Ishikawa (cell line): Measurements from ENCODE around the gene CBR1.

ENCODE experiments used
- CEBPB ChIP-seq: IDR thresholded peaks from 2 replicates; pipeline ENCODE4 v1.6.1; 2012
- CREB1 ChIP-seq: IDR thresholded peaks from 2 replicates; pipeline ENCODE4 v1.6.1; 2012; ENCODE audit warnings: low read depth
- EGR1 ChIP-seq: IDR thresholded peaks from 2 replicates; pipeline ENCODE4 v1.6.1; 2012
- EP300 ChIP-seq: IDR thresholded peaks from 2 replicates; pipeline ENCODE4 v1.6.1; 2012; ENCODE audit warnings: borderline replicate concordance
- FOXM1 ChIP-seq: IDR thresholded peaks from 2 replicates; pipeline ENCODE4 v1.6.1; 2012; ENCODE audit warnings: low read depth, borderline replicate concordance
- NFIC ChIP-seq: IDR thresholded peaks from 2 replicates; pipeline ENCODE4 v1.6.1; 2012
- RAD21 ChIP-seq: IDR thresholded peaks from 2 replicates; pipeline ENCODE4 v1.6.1; 2012; ENCODE audit warnings: low read depth
- TAF1 ChIP-seq: IDR thresholded peaks from 2 replicates; pipeline ENCODE4 v1.6.1; 2012; ENCODE audit warnings: low read depth, mild to moderate bottlenecking
- TCF12 ChIP-seq: IDR thresholded peaks from 2 replicates; pipeline ENCODE4 v1.6.1; 2012; ENCODE audit warnings: low read depth
- TEAD4 ChIP-seq: IDR thresholded peaks from 2 replicates; pipeline ENCODE4 v1.6.1; 2012
- YY1 ChIP-seq: IDR thresholded peaks from 2 replicates; pipeline ENCODE4 v1.6.1; 2012; ENCODE audit warnings: low read depth
- ZBTB7A ChIP-seq: IDR thresholded peaks from 2 replicates; pipeline ENCODE4 v1.6.1; 2012; ENCODE audit warnings: low read depth
- TF ChIP-seq, protein P1 (sequence below): IDR thresholded peaks from 2 replicates; pipeline ENCODE4 v1.6.1; 2012; ENCODE audit warnings: low read depth, mild to moderate bottlenecking
- TF ChIP-seq, protein P2 (sequence below): IDR thresholded peaks from 2 replicates; pipeline ENCODE4 v1.6.1; 2012
- TF ChIP-seq, protein P3 (sequence below): IDR thresholded peaks from 2 replicates; pipeline ENCODE4 v1.6.1; 2012

Gene CBR1

DNA sequence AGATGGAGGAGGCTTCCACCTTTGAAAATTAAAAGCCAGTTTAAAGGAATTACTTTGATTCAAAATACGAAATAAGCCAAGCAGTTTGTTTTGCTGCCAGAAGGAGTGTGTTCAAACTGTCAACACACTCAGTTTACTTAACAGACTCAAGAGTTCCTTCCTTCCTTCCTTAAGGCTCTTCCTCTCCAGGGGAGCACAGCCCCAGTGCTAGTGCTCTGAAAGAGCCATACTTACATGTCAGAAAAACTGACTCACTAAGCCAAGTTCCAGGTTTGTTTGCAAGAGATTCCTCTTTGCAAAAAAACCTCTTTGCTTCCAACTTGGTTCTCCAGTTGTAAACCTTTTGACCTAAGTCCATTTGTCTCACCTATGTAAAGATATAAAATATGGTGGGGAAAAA, 23.8 kb upstream of the CBR1 start:
- TF ChIP-seq RAD21 = no peak
- TF ChIP-seq FOXM1 = no peak
- TF ChIP-seq CEBPB = no peak
- TF ChIP-seq, protein P1, sequence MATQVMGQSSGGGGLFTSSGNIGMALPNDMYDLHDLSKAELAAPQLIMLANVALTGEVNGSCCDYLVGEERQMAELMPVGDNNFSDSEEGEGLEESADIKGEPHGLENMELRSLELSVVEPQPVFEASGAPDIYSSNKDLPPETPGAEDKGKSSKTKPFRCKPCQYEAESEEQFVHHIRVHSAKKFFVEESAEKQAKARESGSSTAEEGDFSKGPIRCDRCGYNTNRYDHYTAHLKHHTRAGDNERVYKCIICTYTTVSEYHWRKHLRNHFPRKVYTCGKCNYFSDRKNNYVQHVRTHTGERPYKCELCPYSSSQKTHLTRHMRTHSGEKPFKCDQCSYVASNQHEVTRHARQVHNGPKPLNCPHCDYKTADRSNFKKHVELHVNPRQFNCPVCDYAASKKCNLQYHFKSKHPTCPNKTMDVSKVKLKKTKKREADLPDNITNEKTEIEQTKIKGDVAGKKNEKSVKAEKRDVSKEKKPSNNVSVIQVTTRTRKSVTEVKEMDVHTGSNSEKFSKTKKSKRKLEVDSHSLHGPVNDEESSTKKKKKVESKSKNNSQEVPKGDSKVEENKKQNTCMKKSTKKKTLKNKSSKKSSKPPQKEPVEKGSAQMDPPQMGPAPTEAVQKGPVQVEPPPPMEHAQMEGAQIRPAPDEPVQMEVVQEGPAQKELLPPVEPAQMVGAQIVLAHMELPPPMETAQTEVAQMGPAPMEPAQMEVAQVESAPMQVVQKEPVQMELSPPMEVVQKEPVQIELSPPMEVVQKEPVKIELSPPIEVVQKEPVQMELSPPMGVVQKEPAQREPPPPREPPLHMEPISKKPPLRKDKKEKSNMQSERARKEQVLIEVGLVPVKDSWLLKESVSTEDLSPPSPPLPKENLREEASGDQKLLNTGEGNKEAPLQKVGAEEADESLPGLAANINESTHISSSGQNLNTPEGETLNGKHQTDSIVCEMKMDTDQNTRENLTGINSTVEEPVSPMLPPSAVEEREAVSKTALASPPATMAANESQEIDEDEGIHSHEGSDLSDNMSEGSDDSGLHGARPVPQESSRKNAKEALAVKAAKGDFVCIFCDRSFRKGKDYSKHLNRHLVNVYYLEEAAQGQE = no peak
- TF ChIP-seq, protein P2, sequence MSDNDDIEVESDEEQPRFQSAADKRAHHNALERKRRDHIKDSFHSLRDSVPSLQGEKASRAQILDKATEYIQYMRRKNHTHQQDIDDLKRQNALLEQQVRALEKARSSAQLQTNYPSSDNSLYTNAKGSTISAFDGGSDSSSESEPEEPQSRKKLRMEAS = no peak
- TF ChIP-seq, protein P3, sequence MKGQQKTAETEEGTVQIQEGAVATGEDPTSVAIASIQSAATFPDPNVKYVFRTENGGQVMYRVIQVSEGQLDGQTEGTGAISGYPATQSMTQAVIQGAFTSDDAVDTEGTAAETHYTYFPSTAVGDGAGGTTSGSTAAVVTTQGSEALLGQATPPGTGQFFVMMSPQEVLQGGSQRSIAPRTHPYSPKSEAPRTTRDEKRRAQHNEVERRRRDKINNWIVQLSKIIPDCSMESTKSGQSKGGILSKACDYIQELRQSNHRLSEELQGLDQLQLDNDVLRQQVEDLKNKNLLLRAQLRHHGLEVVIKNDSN = no peak
- TF ChIP-seq ZBTB7A = no peak
- TF ChIP-seq EGR1 = no peak
- no peak for TF ChIP-seq TEAD4
- no peak for TF ChIP-seq EP300
- TF ChIP-seq TCF12 = no peak
- no peak for TF ChIP-seq TAF1
- no peak for TF ChIP-seq NFIC
- no peak for TF ChIP-seq YY1
- no peak for TF ChIP-seq CREB1

DNA sequence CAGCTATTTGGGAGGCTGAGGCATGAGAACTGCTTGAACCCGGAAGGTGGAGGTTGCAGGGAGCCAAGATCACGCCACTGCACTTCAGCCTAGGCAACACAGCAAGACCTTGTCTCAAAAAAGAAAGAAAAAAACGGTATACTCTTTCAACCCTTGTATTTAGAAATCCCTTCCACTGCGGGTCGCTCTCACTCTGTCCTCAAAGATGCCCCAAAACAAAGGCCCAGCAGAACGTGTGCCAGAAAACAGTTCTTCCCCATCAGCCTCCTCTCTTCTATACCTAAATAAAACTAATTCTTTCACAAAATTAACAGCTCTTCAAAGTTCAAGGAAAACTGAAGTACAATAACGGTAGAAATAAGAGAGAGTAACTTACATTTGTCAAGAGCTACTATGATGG, 22.7 kb upstream of the CBR1 start:
- TF ChIP-seq RAD21 (no peak), TEAD4 (no peak), ZBTB7A (no peak), FOXM1 (no peak), TAF1 (no peak), YY1 (no peak), TCF12 (no peak)
- TF ChIP-seq, protein P1 = no peak
- TF ChIP-seq, protein P2 = no peak
- TF ChIP-seq, protein P3 = no peak

GRCh38 chr21:36048357-36048756, 21.5 kb upstream of the CBR1 start:
- TF ChIP-seq, protein P2 = no peak
- no peak for TF ChIP-seq EP300

DNA sequence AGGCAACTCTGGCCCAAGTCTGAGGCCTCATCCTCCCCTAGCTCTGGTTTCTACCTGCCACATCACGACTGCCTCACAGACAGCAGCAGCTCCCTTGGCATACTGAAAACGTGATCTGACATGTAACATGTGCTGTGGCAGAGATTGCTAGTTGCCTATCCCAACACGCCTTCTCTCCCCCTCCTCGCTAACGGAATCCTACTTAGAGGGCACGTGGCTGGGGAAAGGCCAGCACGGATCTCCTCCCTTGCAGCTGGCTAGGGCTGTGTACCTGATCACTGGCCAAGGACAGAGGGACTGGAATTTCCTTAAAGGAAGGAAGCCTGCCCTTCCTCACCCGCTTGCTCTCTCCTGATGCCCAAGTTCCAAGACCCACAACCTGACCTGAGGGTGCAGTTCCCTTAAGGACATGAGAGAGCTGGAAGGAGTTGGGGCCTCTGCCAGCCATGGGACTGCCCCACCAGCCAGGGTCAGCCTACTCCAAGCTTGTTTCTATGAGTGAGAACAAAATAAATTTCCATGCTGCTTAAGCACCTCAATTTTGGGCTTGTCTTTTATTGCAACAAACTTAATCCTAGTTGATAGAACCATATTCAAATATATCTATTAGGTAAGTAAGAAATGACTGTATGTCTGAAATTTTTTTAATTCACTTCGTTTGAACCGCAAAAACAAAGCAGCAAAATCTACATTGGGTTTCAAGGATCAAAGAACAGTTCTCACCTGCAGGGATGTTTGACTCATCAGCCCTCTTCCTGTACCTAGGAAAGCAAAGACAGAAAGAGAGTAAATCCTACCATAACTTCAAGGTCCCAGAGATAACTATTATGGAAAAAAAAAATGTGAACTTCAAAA, 16.7 kb upstream of the CBR1 start:
- TF ChIP-seq TEAD4 (no peak), ZBTB7A (no peak)

GRCh38 chr21:36053715-36054062, 16.1 kb upstream of the CBR1 start:
- TF ChIP-seq NFIC (no peak), FOXM1 (no peak), TEAD4 (no peak), CREB1 (no peak), CEBPB (no peak), TCF12 (no peak), YY1 (no peak), ZBTB7A (no peak), RAD21 (no peak), EGR1 (no peak), TAF1 (no peak), EP300 (no peak)
- TF ChIP-seq, protein P3 = no peak
- TF ChIP-seq, protein P1 = no peak
- TF ChIP-seq, protein P2 = no peak
